Urinary bladder (tissue), 4 donors: ENCODE data around the gene TLE1. TPM values are rescaled to one million over a fixed set of nuclear protein-coding genes. Genes with fewer than 3 reads are reported as not detected.

Source experiments
- DNase-seq: peaks from one replicate; pipeline ENCODE4 v3.0.0-alpha.2; 2015; ENCODE audit errors: extremely low spot score
- H3K27ac ChIP-seq: one replicate; pipeline ENCODE4 v1.5.1; 2013; ENCODE audit warnings: low read depth, mild to moderate bottlenecking, moderate library complexity
- H3K36me3 ChIP-seq: one replicate; pipeline ENCODE4 v1.6.1; 2013; ENCODE audit warnings: mild to moderate bottlenecking, moderate library complexity; ENCODE audit not compliant: insufficient read depth
- H3K4me1 ChIP-seq: one replicate; pipeline ENCODE4 v1.6.1; 2013; ENCODE audit warnings: mild to moderate bottlenecking, moderate library complexity; ENCODE audit not compliant: insufficient read depth
- H3K4me3 ChIP-seq: one replicate; pipeline ENCODE4 v1.5.1; 2013; ENCODE audit warnings: low read depth, low read length
- WGBS: extraction: QIAGEN DNeasy Blood & Tissue Kit; methylation state at CpG from one replicate; pipeline ENCODE4 v1.1.7; 2013; 5-methylcytosine and 5-hydroxymethylcytosine counted together
- polyA plus RNA-seq: library from polyadenylated mRNA; stranded (reverse); fragments of 200-250 nt; gene quantifications from one replicate; pipeline ENCODE4 v1.2.3, GENCODE V29; 2013
- total RNA-seq: library from RNA; depleted of rRNA; stranded (reverse); fragments of >200 nt; gene quantifications from one replicate; pipeline ENCODE4 v1.2.3, GENCODE V29; 2014
- donor health status: healthy with polysubstance abuse.
- donor health status: healthy.

The TLE1 gene
- total and polyA plus RNA-seq, 2 donors: 37.6 to 52.7 TPM

- H3K36me3 ChIP-seq: no peaks in the 10 kb centered on the region
- H3K27ac ChIP-seq: no peak overlapping the region
- no peaks in the 10 kb centered on the region for H3K4me1 ChIP-seq
- peak; percentile 36 for DNase-seq
- no peak overlapping the region for H3K4me3 ChIP-seq
- WGBS: 22% methylated on average over 6 of the region's 6 CpGs
These were observed 131.1 kb downstream of the TLE1 start for GRCh38 chr9:81558091-81558830.

- Histone ChIP-seq H3K27ac (no peak overlapping the region), H3K4me1 (no peaks in the 10 kb centered on the region), H3K36me3 (no peaks in the 10 kb centered on the region), H3K4me3 (no peak overlapping the region)
- DNase-seq: no peak
- WGBS: 73% methylated on average over 2 of the region's 2 CpGs
These were observed 131.8 kb downstream of the TLE1 start for GRCh38 chr9:81557452-81558090.

- no peaks in the 10 kb centered on the region for H3K36me3 ChIP-seq
- no peak for DNase-seq
- no peak overlapping the region for H3K27ac ChIP-seq
- WGBS: 93% methylated on average over 2 of the region's 2 CpGs
- no peaks in the 10 kb centered on the region for H3K4me1 ChIP-seq
- no peak overlapping the region for H3K4me3 ChIP-seq
These were observed 132.4 kb downstream of the TLE1 start for GRCh38 chr9:81556923-81557322.

- no peak overlapping the region for H3K4me3 ChIP-seq
- WGBS: 59% methylated on average over 4 of the region's 4 CpGs
- H3K36me3 ChIP-seq: no peaks in the 10 kb centered on the region
- H3K4me1 ChIP-seq: peaks cover 2% of the 10 kb centered on the region
- no peak overlapping the region for H3K27ac ChIP-seq
- DNase-seq: no peak
These were observed 136.8 kb downstream of the TLE1 start for GRCh38 chr9:81552581-81552991.

- H3K4me1 ChIP-seq: peaks cover 2% of the 10 kb centered on the region
- WGBS: 88% methylated on average over 3 of the region's 3 CpGs
- no peak overlapping the region for H3K4me3 ChIP-seq
- H3K36me3 ChIP-seq: no peaks in the 10 kb centered on the region
- DNase-seq: no peak
- no peak overlapping the region for H3K27ac ChIP-seq
These were observed 139.2 kb downstream of the TLE1 start for GRCh38 chr9:81550207-81550583.

- Histone ChIP-seq H3K27ac (no peak overlapping the region), H3K4me1 (peaks cover 2% of the 10 kb centered on the region)
These were observed 139.7 kb downstream of the TLE1 start for GRCh38 chr9:81549500-81550206.

GRCh38 chr9:81548911-81549310 lies 140.4 kb downstream of the TLE1 start:
- no peaks in the 10 kb centered on the region for H3K36me3 ChIP-seq
- peaks cover 2% of the 10 kb centered on the region for H3K4me1 ChIP-seq
- no peak overlapping the region for H3K27ac ChIP-seq
- DNase-seq: no peak
- no peak overlapping the region for H3K4me3 ChIP-seq
- WGBS: 48% methylated on average over 2 of the region's 2 CpGs

More at GRCh38 chr9:81549500-81550206, 139.7 kb downstream of the TLE1 start:
- Histone ChIP-seq H3K36me3 (no peaks in the 10 kb centered on the region), H3K4me3 (no peak overlapping the region)
- WGBS: 79% methylated on average over 6 of the region's 6 CpGs
- DNase-seq: no peak

GRCh38 chr9:81546489-81546888 lies 142.9 kb downstream of the TLE1 start:
- H3K36me3 ChIP-seq: no peaks in the 10 kb centered on the region
- no peak overlapping the region for H3K27ac ChIP-seq
- H3K4me3 ChIP-seq: no peak overlapping the region
- H3K4me1 ChIP-seq: peaks cover 2% of the 10 kb centered on the region
- 48% methylated on average over 4 of the region's 4 CpGs for WGBS
- DNase-seq: no peak

- 95% methylated on average over 1 of the region's 1 CpG for WGBS
- no peak for DNase-seq
These were observed 145.7 kb downstream of the TLE1 start for GRCh38 chr9:81543695-81544094.

GRCh38 chr9:81542118-81542889 lies 147.0 kb downstream of the TLE1 start:
- WGBS: 69% methylated on average over 6 of the region's 6 CpGs

More at GRCh38 chr9:81543695-81544094, 145.7 kb downstream of the TLE1 start:
- H3K4me3 ChIP-seq: no peak overlapping the region
- H3K36me3 ChIP-seq: no peaks in the 10 kb centered on the region
- H3K4me1 ChIP-seq: no peaks in the 10 kb centered on the region
- no peak overlapping the region for H3K27ac ChIP-seq

GRCh38 chr9:81540142-81540710 lies 149.1 kb downstream of the TLE1 start:
- H3K36me3 ChIP-seq: no peaks in the 10 kb centered on the region
- no peak overlapping the region for H3K4me3 ChIP-seq
- 92% methylated on average over 8 of the region's 8 CpGs for WGBS
- H3K27ac ChIP-seq: no peak overlapping the region
- DNase-seq: no peak
- no peaks in the 10 kb centered on the region for H3K4me1 ChIP-seq

More at GRCh38 chr9:81542118-81542889, 147.0 kb downstream of the TLE1 start:
- DNase-seq: no peak
- Histone ChIP-seq H3K4me1 (no peaks in the 10 kb centered on the region), H3K36me3 (no peaks in the 10 kb centered on the region), H3K4me3 (no peak overlapping the region), H3K27ac (no peak overlapping the region)

- Histone ChIP-seq H3K36me3 (no peaks in the 10 kb centered on the region), H3K27ac (no peak overlapping the region), H3K4me3 (no peak overlapping the region), H3K4me1 (no peaks in the 10 kb centered on the region)
- WGBS: 93% methylated on average over 3 of the region's 3 CpGs
- no peak for DNase-seq
These were observed 150.0 kb downstream of the TLE1 start for GRCh38 chr9:81539317-81539716.

GRCh38 chr9:81538890-81539289 lies 150.5 kb downstream of the TLE1 start:
- no peak for DNase-seq
- Histone ChIP-seq H3K4me1 (no peaks in the 10 kb centered on the region), H3K27ac (no peak overlapping the region), H3K36me3 (no peaks in the 10 kb centered on the region), H3K4me3 (no peak overlapping the region)
- 87% methylated on average over 6 of the region's 6 CpGs for WGBS
